Measurements from ENCODE around the gene SPTBN1. TPM values are rescaled to one million over a fixed set of nuclear protein-coding genes. Genes with fewer than 3 reads are reported as not detected.

SPTBN1 gene
- total and polyA plus RNA-seq, 2 of the 13 experiments (the other 11 are each of a cell fraction or from before 2014, with no cell fraction given) = 123 to 299 TPM

DNA sequence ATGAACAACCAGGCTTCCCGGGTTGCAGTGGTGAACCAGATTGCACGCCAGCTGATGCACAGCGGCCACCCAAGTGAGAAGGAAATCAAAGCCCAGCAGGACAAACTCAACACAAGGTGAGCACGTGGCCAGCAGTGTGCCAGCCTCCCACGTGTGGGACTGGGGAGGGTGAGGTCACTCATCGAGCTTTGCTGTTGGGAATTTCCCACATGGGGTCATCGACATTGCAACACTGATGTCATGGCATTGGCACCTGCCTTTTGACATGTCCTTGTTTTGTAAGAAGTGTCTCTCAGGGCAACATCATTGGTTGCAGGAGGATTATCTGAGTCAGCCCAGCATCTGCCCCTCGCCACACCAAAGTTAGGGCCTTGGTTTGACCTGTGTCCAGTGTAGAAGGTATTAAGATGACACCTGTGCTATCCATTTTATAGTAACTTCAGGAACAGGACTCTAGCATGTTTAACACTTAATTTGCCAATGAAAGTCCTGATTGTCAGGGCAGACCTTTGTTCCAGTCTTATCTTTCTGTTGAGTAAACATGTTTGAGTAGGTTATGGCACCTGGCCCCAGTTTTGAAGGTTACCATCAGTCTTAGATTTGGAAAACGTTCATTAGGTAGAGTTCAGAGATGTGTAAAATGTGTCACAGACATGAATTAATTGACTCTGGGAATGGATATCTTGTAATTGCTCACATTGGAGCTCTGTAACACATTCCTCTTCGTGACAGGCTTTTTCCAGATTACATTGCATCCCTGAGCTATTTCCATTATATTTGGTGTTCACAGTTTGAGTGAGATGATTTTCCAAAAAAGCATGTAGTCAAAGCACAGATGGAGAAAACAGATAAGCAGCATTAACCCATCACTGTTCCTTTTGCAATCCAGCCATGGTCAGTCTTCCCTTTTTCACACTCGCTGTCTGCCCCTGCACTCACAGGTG is 174.1 kb downstream of the SPTBN1 start (continued):
- TF ChIP-seq, protein P1, sequence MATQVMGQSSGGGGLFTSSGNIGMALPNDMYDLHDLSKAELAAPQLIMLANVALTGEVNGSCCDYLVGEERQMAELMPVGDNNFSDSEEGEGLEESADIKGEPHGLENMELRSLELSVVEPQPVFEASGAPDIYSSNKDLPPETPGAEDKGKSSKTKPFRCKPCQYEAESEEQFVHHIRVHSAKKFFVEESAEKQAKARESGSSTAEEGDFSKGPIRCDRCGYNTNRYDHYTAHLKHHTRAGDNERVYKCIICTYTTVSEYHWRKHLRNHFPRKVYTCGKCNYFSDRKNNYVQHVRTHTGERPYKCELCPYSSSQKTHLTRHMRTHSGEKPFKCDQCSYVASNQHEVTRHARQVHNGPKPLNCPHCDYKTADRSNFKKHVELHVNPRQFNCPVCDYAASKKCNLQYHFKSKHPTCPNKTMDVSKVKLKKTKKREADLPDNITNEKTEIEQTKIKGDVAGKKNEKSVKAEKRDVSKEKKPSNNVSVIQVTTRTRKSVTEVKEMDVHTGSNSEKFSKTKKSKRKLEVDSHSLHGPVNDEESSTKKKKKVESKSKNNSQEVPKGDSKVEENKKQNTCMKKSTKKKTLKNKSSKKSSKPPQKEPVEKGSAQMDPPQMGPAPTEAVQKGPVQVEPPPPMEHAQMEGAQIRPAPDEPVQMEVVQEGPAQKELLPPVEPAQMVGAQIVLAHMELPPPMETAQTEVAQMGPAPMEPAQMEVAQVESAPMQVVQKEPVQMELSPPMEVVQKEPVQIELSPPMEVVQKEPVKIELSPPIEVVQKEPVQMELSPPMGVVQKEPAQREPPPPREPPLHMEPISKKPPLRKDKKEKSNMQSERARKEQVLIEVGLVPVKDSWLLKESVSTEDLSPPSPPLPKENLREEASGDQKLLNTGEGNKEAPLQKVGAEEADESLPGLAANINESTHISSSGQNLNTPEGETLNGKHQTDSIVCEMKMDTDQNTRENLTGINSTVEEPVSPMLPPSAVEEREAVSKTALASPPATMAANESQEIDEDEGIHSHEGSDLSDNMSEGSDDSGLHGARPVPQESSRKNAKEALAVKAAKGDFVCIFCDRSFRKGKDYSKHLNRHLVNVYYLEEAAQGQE (IDR thresholded peaks at IDR 0.05; ENCODE audit: borderline replicate concordance in 1 of 2, low read depth in 1 of 2, low read length in 2 of 2) = no peak
- TF ChIP-seq FOSL1 (CRISPR knock-in tag; IDR thresholded peaks at IDR 0.05; ENCODE audit: borderline replicate concordance) (no peak), PHB2 (IDR thresholded peaks at IDR 0.05; ENCODE audit: partially characterized antibody) (no peak), CREB1 (IDR thresholded peaks at IDR 0.05) (peak; percentile 54; the same call in 1 of the 2 replicates), CREB1 (CRISPR knock-in tag; IDR thresholded peaks at IDR 0.05) (peak; percentile 71; the same call in 1 of the 2 replicates), CENPT (CRISPR knock-in tag; IDR thresholded peaks at IDR 0.05; ENCODE audit: low read depth) (no peak), ZNF724P (CRISPR knock-in tag; IDR thresholded peaks at IDR 0.05; ENCODE audit: borderline replicate concordance) (no peak), MBD4 (IDR thresholded peaks at IDR 0.05; ENCODE audit: borderline replicate concordance, low read length) (peak; percentile 35; the same call in 1 of the 2 replicates), ZNF703 (CRISPR knock-in tag; IDR thresholded peaks at IDR 0.05; ENCODE audit: borderline replicate concordance) (no peak), TSC22D2 (CRISPR knock-in tag; IDR thresholded peaks at IDR 0.05; ENCODE audit: borderline replicate concordance) (no peak), ERF (CRISPR knock-in tag; IDR thresholded peaks at IDR 0.05) (no peak), SCMH1 (CRISPR knock-in tag; IDR thresholded peaks at IDR 0.05; ENCODE audit: borderline replicate concordance) (no peak), ZNF546 (CRISPR knock-in tag; conservative IDR thresholded peaks at IDR 0.05) (no peak), SP4 (CRISPR knock-in tag; IDR thresholded peaks at IDR 0.05) (no peak), ZNF768 (CRISPR knock-in tag; IDR thresholded peaks at IDR 0.05) (no peak), THAP7 (CRISPR knock-in tag; IDR thresholded peaks at IDR 0.05) (no peak)
- TF ChIP-seq, protein P2, sequence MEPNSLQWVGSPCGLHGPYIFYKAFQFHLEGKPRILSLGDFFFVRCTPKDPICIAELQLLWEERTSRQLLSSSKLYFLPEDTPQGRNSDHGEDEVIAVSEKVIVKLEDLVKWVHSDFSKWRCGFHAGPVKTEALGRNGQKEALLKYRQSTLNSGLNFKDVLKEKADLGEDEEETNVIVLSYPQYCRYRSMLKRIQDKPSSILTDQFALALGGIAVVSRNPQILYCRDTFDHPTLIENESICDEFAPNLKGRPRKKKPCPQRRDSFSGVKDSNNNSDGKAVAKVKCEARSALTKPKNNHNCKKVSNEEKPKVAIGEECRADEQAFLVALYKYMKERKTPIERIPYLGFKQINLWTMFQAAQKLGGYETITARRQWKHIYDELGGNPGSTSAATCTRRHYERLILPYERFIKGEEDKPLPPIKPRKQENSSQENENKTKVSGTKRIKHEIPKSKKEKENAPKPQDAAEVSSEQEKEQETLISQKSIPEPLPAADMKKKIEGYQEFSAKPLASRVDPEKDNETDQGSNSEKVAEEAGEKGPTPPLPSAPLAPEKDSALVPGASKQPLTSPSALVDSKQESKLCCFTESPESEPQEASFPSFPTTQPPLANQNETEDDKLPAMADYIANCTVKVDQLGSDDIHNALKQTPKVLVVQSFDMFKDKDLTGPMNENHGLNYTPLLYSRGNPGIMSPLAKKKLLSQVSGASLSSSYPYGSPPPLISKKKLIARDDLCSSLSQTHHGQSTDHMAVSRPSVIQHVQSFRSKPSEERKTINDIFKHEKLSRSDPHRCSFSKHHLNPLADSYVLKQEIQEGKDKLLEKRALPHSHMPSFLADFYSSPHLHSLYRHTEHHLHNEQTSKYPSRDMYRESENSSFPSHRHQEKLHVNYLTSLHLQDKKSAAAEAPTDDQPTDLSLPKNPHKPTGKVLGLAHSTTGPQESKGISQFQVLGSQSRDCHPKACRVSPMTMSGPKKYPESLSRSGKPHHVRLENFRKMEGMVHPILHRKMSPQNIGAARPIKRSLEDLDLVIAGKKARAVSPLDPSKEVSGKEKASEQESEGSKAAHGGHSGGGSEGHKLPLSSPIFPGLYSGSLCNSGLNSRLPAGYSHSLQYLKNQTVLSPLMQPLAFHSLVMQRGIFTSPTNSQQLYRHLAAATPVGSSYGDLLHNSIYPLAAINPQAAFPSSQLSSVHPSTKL (CRISPR knock-in tag; IDR thresholded peaks at IDR 0.05) = peak; percentile 67
- TF ChIP-seq, protein P3, sequence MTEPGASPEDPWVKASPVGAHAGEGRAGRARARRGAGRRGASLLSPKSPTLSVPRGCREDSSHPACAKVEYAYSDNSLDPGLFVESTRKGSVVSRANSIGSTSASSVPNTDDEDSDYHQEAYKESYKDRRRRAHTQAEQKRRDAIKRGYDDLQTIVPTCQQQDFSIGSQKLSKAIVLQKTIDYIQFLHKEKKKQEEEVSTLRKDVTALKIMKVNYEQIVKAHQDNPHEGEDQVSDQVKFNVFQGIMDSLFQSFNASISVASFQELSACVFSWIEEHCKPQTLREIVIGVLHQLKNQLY (CRISPR knock-in tag; IDR thresholded peaks at IDR 0.05) = peak; percentile 90
